CD4-positive, alpha-beta T cell treated with Interferon gamma for 1 hour (primary cell): ENCODE measurements around the gene TRA2A.
"Not testable (repeated sequence)": the region's sequence is repeated elsewhere in the genome, so short reads cannot be mapped to it uniquely, and the experiment has no call there.

Source experiments
- DNase-seq: peaks from one replicate; pipeline ENCODE4 v3.0.0-alpha.2; 2020

Gene TRA2A

DNA sequence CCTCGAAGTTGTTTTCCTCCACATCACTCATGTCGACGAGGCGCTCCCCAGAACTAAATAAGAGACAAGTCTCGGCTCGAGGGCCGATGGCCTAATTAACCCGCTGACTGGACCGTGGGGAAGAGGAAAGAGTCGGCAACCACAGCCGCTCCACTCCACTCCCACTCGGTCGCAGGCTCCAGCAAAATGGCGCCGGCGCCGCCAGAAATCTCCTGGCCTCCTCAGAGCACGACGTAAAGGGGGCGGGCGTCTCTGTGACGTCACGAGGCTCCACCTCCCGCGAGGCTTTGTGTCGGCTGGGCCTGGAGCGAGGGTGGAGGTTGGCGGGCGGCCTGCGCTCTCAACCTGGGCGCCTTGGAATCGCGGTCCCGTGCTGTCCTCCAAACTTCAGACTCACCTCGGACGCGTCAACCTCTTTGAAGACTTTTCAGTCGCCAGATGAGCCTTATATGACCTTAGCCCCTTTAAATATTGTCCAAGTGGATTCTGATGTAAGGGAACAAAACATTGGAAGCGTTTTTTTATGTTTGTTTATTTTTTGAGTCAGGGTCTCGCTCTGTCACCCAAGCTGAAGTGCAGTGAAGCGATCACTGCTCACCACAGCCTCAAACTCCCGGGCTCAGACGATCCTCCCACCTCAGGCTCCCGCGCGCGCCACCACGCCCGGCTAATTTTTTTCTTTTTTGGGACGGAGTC lies at the start of gene TRA2A:
TRA2A (minus strand) TSS at position 188 of the 696 bp plus-strand sequence; CDS start at position 31, 157 bp downstream.
- DNase-seq, result peak; percentile 95

DNA sequence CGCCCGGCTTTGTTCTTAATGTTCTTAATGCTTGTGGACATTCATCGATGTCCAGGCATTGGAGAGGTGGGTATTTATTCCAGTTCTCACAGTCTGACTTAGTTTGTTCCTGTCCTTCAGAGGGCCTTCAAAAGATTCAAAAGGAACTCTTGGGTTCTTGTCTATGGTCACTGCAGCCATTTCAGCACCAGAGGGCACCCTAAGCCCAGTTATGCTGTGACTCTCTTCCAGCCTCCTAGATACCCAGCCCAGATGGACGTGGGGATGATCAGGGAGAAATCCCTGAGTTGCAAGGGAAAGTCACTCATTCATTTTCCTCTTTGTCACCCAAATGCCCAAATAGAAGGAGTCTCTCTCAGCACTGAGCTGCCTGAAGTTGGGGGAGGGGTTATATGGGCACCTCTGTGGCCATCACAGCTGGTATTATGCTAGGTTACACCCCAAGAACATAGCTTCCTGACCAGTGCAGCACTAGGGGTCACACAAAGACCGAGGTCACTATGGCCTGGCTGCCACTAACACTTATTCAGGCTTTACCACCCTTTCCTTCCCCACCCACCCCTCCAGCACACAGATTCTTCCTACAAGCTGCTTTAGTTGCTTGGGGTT lies 38.9 kb upstream of the TRA2A start:
- DNase-seq, result peak; percentile 66

DNA sequence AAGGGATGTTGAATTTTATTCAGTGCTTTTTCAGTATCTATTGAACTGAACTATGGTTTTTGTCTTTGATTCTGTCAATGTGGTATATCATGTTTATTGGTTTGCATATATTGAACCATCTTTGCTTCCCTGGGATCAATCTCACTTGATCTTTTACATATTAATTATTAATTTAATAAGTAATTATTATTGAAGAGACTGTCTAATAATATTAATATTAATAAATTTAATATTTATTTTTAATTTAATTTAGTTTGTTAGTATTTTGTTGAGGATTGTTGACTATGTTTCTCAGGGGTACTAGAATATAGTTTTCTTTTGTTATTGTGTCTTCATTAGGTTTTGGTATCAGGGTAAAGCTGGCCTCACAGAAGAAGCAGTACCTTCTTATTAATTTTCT lies 26.5 kb upstream of the TRA2A start:
- no peak for DNase-seq

DNA sequence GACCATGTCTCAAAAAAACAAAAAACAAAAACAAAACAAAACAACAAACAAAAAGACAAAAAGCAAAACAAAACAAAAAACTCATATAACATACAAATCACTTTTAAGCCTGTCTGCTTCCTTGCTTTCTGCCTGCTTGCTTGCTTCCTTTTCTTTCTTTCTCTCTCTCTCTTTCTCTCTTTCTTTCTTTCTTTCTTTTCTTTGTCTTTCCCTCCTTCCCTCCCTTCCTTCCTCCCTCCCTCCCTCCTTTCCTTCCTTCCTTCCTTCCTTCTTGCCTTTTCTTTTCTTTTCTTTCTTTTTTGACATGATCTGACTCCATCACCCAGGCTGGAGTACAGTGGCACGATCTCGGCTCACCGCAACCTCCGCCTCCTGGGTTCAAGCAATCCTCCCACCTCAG lies 15.9 kb upstream of the TRA2A start:
- DNase-seq, result no peak

DNA sequence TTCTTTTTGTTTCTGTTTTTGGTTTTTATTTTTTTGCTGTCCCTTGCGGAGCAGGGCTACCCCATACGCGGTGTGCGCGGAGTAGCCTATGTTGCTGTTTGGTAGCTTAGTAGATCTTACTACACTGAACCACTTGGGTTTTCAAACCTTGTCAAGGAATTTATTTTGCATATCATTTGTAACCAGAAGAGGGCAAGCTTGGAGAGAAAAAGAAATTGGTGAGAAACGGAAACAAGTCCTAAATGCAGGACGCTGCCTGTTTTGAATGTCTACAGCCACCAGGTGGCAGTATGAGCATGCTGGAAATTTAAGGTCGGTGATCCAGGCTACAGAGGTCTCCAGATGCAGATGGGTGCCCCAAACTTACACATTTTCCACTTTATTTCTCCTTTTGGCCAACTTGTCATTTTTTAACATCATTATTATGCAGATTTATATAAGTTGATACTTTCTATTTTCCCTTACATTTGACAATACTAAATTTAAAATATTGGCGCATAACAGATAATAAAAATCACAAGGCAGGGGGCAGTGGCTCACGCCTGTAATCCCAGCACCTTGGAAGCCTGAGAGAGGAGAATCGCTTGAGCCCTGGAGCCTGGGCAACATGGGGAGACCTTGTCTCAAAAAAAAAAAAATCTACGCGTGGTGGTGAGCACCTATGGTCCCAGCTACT lies 15.3 kb upstream of the TRA2A start:
- DNase-seq, result peak; percentile 81

DNA sequence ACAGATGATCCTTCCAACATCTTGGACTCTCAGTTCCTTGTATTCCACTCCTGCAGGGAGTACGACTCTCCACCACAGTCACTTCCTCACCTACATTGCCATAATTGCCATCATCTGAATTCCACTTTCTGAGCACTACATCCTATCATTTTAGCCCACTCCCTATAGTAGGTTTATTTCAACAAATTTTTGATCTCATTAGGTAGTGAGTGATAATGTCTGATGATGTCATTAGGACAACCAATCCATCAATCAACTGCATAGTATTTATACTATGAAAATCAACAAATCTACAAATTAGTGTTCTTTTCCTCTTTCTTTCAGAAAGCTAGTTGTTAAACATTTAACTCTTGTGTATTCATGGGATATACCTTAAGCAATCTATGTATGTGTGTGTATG lies 13.7 kb upstream of the TRA2A start:
- no peak for DNase-seq

DNA sequence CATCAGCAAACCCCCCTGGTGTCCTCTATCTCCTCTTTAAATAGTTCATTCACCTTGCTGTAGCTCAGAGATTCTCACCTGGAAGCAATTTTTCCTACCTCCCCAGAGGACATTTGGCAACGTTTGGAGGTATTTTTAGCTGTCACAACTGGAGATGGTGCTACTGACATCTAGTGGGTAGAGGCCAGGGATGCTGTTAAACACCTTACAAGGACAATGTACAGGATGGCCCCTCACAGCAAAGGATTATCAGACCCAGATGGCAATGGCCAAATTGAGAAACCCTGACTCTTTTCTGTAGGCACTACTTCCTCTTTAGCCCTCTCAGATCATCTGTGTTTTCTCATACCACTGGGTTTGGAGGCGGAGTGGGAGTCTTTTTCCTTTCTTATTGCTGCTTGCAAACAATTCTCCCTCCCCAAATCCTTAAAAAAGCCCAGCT lies 13.2 kb upstream of the TRA2A start:
- no peak for DNase-seq

DNA sequence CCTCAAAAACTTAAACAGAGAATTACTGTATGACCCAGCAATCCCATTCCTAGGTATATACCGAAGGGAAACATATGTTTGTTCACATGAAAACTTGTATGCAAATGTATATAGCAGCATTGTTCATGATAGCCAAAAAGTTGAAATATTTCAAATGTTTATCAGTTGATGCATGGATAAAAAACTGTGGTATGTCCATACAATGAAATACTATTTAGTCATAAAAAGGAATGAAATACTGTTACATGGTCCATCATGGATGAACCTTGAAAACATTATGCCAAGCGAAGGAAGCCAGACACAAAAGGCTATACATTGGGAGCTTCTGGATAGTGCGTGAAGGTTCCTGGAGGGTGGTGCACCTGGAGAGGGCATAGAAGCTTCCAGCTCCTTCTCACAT lies 11.0 kb upstream of the TRA2A start:
- no peak for DNase-seq

DNA sequence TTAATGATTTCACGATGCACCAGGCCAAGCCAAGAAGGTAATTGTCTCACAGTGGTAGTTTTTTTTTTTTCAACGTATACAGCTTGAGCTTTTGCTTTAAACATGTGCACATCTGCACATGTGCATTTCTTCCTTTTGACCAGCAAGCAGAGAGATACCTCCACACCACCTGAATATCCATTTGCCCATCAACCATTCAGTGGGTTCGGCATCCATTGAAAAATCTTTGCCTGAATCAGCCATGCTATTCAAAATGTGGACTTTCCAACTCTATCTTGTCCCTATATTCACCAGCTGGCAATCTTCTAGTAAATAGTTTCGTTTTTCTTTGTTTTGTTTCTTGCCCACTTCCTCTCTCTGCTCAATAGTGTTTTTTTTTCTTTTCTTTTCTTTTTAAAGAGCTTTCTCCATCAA lies 7.7 kb upstream of the TRA2A start:
- DNase-seq, result no peak

DNA sequence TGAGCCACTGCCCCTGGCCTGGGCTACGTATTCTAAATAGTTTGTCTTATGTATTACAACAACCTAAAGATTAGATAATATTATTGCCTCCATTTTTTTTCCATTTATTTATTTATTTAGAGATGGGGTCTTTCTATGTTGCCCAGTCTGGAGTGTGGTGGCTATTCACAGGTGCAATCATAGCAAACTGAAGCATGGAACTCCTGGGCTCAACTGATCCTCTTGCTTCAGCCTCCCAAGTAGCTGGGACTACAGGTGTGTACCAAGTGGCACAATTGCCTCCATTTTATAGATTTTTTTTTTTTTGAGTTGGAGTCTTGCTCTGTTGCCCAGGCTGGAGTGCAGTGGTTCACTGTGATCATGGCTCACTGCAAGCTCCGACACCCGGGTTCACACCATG lies 6.5 kb upstream of the TRA2A start:
- no peak for DNase-seq

DNA sequence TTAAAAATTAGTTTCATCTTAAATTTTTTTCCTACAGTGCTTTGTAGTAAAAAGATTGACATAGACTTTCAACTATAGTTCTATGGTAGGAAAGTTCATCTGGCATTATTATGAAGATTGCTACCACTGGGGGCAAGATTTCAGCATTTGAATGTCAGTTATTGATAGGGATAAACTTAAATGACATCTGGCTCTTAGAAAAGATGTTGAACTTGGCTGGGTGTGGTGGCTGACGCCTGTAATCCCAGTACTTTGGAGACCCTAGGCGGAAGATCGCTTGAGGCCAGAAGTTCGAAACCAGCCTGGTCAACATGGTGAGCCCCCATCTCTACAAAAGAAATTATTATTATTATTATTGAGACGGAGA lies 1.4 kb upstream of the TRA2A start:
- DNase-seq, result no peak

DNA sequence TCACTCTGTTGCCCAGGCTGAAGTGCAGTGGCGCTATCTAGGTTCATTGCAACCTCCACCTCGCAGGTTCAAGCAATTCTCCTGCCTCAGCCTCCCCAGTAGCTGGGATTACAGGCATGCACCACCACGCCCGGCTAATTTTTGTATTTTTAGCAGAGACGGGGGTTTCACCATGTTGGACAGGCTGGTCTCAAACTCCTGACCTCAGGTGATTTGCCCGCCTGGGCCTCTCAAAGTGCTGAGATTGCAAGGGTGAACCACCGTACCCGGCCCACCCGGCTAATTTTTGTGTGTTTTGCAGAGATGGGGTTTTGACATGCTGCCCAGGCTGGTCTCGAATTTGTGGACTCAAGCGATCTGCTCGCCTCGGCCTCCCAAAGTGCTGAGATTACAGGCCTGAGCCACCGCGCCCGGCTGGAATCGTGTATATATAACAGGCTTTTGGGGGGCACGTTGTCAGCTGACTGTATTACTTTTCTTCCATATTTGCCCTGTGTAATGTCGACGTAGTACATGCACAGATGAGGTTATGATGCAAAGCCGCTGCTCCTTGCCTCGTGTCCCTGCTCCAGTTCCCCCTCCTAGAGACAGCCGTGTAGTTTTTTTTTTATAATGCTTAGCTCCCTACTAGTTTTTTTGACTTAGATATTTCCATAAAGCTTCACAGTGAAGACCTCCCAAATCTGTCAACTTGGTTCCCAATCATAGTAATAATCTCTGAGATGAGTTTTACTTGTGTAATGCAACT lies 883 bp upstream of the TRA2A start:
- DNase-seq, result no peak

DNA sequence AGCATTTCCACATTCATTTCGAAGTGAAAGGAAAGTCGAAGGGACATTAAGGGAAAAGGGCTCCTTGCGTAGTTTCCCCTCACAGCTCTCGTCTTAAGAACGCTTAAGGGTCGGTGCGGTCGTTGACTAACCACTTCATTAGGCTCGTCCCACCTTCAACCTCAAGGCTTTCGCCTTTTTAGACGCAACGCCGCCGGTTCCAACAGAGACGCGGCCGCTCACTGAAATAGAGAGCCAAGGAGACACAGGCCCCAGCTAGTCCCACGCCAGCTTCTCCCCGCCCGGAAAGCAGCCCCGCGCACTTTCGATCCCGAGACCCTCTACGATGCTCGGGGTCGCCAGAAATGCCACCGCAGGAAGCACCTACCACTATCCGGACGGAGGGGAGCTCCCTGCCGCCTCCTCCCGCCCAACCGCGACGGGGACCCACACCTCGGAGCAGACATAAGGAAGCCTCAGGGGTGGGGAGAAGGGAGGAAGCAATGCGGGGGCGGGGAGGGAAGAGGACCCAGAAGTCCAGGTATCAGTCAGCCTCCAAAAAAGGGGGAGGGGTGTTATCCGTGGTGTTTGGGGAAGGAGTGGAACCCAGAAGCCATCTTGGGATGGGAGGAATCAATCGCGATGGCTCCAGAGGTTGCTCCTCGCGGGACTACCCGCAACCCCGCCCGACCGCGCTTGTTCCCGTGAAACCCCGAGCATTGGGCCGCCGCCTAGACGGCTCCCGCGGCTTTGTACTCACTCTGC lies 559 bp downstream of the TRA2A start:
- peak; percentile 49 for DNase-seq

DNA sequence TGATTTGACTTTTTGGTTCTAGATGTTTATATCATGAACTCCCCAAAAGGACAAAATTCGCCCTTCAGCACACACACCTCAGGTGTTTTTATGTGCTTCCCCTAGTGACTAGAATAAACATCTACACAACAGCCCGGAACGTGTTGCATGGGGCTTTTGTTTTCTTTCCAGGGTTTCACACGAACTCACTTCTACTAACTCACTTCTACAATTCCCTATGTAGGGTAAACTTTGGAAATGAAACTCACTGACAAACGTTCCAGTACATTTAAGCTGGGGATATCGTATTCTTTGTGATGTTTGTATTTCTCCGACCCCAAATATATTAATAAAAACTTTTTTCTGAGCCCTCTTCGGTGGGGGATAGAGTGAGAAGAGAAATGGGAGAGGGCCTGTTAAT lies 1.4 kb downstream of the TRA2A start:
- peak; percentile 55 for DNase-seq

DNA sequence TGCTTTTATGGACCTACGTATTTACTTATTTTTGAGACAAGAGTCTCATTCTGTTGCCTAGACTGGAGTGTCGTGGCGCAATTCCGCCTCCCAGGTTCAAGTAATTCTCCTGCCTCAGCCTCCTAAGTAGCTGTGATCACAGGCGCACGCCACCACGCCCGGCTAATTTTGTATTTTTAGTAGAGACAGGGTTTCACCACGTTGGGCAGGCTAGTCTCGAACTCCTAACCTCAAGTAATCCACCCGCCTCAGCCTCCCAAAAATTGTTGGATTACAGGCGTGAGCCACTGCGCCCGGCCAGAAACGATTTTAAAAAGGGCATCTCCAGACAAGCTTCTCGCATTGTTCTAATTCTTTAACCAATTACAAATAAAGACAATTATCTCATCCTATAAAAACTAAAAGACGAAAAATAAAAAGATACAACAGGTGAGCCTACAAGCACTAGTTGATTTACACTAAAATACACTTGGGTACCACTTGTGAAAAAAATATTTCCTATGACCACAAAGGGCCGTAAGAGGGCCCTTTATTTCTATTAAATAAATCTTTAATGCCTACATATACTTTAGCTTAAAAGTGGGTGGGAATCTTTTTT lies 2.4 kb downstream of the TRA2A start:
- DNase-seq, result no peak

DNA sequence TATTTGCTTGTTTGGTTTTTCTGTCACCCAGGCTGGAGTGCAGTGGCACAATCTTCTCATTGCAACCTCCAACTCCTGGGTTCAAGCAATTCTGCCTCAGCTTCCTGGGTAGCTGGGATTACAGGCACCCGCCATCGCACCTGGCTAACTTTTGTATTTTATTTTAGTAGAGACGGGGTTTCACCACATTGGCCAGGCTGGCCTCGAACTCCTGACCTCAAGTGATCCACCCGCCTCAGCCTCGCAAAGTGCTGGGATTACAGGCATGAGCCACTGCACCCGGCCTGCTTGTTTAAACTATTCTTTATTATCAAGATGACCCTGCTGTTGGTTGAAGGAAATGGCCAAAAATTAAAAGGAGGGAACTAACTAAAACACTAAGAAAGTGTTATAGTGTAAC lies 6.2 kb downstream of the TRA2A start:
- not testable (repeated sequence) for DNase-seq

DNA sequence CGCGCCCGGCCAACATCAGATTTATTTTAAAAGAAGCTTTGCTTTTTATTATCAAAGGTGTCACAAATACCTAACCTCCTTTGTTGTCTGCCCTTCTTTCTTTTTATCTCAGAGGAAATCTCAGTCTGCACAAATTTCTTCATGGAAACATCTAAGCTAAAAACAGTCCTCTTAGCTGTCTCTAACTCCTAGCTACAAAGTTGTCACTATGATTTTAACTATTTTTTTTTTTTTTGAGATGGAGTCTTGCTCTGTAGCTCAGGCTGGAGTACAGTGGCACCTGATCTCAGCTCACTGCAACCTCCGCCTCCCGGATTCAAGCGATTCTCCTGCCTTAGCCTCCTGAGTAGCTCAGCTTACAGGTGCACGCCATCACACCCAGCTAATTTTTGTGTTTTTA lies 7.3 kb downstream of the TRA2A start:
- no peak for DNase-seq

DNA sequence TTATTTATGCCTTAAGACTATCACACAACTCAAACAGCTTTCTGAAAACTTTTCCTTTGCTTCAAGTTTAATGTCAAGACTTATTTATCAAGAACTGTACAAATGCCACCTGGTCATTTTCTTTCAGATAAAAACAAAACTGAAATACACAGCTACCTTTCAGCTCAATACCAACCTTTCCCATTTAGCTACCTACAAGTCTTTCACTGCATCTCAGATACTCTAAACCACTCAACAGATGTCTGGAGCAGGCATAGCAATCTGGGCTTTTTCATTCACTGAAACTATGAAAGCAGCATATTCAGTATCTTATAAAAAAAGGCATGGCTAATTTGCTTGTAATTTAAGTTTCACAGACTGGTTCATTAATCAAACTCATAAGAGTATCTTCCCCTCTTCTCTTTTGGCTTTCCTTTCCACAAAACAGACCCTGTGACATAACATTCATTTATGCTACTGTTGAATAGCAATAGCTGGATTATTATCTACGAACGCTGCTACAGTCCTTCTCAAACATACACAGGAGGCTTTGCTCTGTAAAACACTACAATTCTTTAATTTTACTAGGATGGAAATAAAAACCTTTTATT lies 8.2 kb downstream of the TRA2A start:
- DNase-seq, result no peak

DNA sequence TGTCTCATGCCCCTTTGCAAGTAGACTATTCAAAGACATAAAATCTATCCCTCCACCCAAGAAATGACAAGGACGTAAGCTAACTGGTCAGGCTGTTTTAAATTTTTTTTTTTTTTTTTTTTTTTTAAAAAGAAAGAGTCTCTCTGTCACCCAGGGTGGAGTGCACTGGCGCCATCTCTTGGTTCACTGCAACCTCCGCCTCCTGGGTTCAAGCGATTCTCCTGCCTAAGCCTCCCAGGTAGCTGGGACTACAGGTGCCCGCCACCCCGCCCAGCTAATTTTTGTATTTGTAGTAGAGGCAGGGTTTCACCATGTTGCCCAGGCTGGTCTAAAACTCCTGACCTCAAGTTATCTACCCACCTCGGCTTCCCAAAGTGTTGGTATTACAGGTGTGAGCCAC lies 11.2 kb downstream of the TRA2A start:
- DNase-seq, result no peak

DNA sequence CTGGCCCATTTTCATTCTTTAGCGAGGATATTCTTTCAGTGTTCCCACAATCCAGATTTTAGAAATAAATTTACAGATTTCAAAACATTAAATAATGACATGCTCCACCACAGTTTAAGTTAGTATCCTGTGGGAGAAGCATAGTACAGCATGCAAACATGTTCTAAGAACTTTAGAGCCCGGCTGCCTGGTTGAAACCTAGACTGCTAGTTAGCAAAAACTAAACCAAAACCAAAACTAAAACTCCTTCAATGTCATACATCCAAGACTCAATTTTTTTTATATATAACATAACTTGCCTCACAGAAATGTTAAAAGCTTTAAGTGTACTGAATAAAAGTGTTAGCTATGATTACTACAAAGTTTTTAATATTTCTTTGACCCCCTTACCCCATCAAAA lies 17.0 kb downstream of the TRA2A start:
- no peak for DNase-seq

DNA sequence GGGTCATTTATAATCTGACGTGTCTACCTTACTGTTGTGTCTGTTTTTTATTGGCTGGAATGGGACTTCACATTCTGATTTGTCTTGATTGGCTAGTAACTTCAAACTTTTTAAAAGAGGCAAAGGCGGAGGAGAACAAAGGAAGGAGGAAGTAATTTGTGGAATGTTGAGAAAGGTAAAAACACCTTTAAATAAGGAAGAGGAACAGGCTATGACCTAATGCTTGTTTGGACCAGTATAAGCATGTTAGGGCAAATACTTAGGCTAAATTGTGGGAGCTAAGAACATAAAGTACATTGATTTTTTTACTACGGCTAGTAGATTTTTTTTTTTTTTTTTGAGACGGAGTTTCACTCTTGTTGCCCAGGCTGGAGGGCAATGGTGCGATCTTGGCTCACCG lies 18.0 kb downstream of the TRA2A start:
- DNase-seq, result not testable (repeated sequence)

DNA sequence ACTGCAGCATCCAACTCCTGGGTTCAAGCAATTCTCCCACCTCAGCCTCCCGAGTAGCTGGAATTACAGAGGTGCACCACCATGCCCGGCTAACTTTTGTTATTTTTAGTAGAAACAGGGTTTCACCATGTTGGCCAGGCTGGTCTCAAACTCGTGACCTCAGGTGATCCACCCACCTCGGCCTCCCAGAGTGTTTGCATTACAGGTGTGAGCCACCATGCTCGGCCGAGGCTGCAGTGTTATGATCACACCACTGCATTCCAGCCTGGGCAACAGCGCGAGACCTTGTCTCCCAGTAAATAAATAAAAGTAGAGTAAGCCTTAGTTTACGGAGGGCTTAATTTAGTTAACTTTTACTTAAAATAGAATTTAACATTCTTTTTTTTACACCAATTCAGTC lies 37.8 kb downstream of the TRA2A start:
- no peak for DNase-seq
